ENCODE data around the gene PCDHA6. TPM values are rescaled to one million over a fixed set of nuclear protein-coding genes. Genes with fewer than 3 reads are reported as not detected.
"Not testable (repeated sequence)": the region's sequence is repeated elsewhere in the genome, so short reads cannot be mapped to it uniquely, and the experiment has no call there.

PCDHA6 gene
- total RNA-seq: 0.20 and 0.22 TPM in 2 replicates

GRCh38 chr5:140827704-140828361 is at the start of gene PCDHA6:
PCDHA6 (plus strand) TSS chr5:140827960; CDS start chr5:140828092, 132 bp downstream.
- DNase-seq (ENCODE audit: low read depth in 2 of 2): peak in 1 of 2 donors; percentile 28

- no peak for DNase-seq (ENCODE audit: low read depth in 2 of 2)
Observed at GRCh38 chr5:140780512-140780911, 47.2 kb upstream of the PCDHA6 start.

GRCh38 chr5:140785905-140786686 is 41.7 kb upstream of the PCDHA6 start, which contains the start of gene PCDHA1:
PCDHA1 (plus strand) TSS chr5:140786140.
- no peak for DNase-seq (ENCODE audit: low read depth in 2 of 2)

- DNase-seq (ENCODE audit: low read depth in 2 of 2): not testable (repeated sequence)
Observed at GRCh38 chr5:140787422-140787821, 40.3 kb upstream of the PCDHA6 start.

- DNase-seq (ENCODE audit: low read depth in 2 of 2): not testable (repeated sequence)
Observed at GRCh38 chr5:140787849-140788504, 39.8 kb upstream of the PCDHA6 start.

GRCh38 chr5:140791089-140791488 is 36.7 kb upstream of the PCDHA6 start:
- DNase-seq (ENCODE audit: low read depth in 2 of 2): no peak

GRCh38 chr5:140794595-140795258 is 33.0 kb upstream of the PCDHA6 start, which contains the start of gene PCDHA2:
PCDHA2 (plus strand) TSS chr5:140794852.
- DNase-seq (ENCODE audit: low read depth in 2 of 2): no peak

- DNase-seq (ENCODE audit: low read depth in 2 of 2): peak in 1 of 2 donors; percentile 9
Observed at GRCh38 chr5:140795259-140795641, 32.5 kb upstream of the PCDHA6 start.

- not testable (repeated sequence) for DNase-seq (ENCODE audit: low read depth in 2 of 2)
Observed at GRCh38 chr5:140796072-140796717, 31.6 kb upstream of the PCDHA6 start.

GRCh38 chr5:140796718-140797095 is 31.1 kb upstream of the PCDHA6 start:
- DNase-seq (ENCODE audit: low read depth in 2 of 2): no peak

- DNase-seq (ENCODE audit: low read depth in 2 of 2): peak; percentile 29 to 59
Observed at GRCh38 chr5:140800816-140801493, 26.8 kb upstream of the PCDHA6 start, which contains the start of gene PCDHA3. PCDHA3 (plus strand) TSS chr5:140801057.

GRCh38 chr5:140801494-140801841 is 26.3 kb upstream of the PCDHA6 start:
- peak in 1 of 2 donors; percentile 51 for DNase-seq (ENCODE audit: low read depth in 2 of 2)

- not testable (repeated sequence) for DNase-seq (ENCODE audit: low read depth in 2 of 2)
Observed at GRCh38 chr5:140802381-140802780, 25.4 kb upstream of the PCDHA6 start.

- no peak for DNase-seq (ENCODE audit: low read depth in 2 of 2)
Observed at GRCh38 chr5:140802781-140803271, 24.9 kb upstream of the PCDHA6 start.

- DNase-seq (ENCODE audit: low read depth in 2 of 2): peak in 1 of 2 donors; percentile 46
Observed at GRCh38 chr5:140806834-140807775, 20.7 kb upstream of the PCDHA6 start, which contains the start of gene PCDHA4. PCDHA4 (plus strand) TSS chr5:140807068.

GRCh38 chr5:140808241-140808888 is 19.4 kb upstream of the PCDHA6 start:
- not testable (repeated sequence) for DNase-seq (ENCODE audit: low read depth in 2 of 2)

- DNase-seq (ENCODE audit: low read depth in 2 of 2): no peak
Observed at GRCh38 chr5:140808889-140809291, 18.9 kb upstream of the PCDHA6 start.
